NK-92 (cell line): Measurements from ENCODE around the gene PPP1R12B.
"Not testable (repeated sequence)": the region's sequence is repeated elsewhere in the genome, so short reads cannot be mapped to it uniquely, and the experiment has no call there.

Experiments used
- DNase-seq: peaks from one replicate; lab custom pipeline; 2025; ENCODE audit not compliant: unreplicated experiment; lab: John Stamatoyannopoulos, UW

The PPP1R12B gene

DNA sequence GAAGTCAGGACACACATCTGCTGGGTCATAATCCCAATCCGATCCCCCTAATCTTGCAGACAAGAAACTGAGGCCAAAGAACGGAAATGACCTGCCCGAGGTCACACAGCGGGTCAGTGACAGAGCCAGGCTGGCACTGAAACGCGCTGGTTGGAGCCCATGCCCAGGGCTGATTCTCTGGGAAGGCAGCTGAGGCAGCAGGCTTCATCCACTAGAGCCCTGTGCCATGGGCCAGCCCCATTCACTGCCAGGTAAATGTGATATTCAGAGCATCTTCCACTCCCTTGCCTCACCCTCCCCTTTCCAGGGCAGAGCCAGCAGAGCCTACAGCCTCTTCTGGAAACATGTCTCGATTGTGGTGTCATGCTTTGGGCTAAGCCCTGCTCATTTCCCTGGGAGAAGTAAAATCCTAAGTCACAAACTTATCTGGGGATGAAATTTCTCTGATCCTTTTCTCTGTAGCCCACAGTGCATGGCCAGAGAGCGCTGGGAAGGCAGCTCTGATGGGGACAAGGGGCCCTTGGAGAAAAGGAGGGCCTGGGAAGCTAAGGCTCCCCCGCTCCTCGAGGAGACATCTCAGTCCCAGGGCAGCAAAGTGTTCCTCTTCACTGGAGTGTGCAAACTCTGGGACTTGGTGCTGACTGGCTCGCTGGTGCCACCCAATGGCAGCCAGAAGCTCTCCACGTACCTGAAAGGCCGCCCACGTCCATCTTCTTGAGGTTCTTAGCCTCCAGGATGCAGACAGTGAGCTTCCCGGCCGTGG lies 251.4 kb downstream of the PPP1R12B start:
- DNase-seq, result no peak

DNA sequence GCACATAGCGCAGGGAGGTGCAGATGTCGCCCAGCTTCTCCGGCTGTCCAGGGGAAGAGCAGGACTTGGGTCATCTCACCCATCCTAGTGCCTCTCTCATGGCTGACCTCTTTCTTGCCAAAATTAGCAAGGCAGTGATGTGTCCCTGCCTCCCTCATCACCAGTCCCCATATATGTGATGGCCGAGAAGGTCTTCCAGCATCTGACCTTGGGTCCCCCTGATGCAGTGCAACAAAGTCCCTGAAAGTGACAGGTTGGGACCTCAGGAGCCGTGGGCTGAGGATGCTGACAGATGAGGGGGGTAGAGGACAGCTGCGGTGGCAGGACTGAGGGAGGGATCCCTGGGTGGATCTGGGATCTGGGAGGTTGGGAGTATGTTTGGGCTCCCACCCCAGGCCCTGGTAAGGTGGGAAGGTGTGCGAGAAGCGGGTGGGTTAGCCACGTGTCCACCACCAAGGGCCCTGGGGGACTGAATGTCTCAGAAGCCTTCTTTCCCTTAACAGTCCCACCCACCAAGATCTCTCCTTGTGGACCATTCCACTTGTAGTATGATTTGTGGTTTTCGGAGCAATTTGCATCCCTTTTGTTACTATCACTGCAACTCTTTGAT lies 252.0 kb downstream of the PPP1R12B start:
- no peak for DNase-seq

DNA sequence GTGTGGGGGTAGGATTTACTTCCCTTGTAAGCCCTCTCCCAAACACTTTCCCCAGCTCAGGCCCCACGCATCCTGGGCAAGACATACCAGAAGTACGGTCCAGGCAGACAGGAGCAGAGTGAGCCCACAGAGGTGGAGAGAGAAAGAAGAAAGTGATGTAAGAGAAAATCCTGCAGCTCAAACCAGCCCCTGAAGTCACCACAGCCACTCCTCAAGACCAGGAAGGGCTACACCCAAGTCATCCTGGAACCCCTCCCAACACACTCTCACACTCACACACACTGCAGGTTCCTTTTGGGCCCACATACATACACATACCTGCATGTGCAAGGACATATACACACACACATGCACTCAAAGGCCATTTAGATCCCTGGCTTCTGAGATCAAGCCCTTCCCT lies 254.9 kb downstream of the PPP1R12B start:
- DNase-seq, result no peak

DNA sequence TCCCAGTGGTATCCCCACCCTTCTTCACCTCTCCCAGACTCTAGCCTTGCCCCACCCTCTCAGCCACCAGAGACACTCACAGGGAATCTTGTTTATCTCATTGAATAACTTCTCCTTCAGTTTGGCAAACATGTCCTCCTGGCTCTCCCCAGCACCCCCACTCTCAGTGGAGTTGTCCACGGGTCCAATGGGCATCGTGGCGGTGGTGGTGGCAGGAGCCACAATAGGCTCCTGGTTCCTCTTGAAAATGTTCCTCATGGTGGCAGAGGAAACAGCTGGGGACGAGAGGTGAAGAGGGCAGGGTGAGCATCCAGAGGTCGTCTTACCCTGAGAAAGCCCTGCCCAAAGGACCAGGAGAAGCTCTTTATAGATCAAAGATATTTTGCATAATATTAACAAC lies 257.0 kb downstream of the PPP1R12B start:
- DNase-seq, result no peak

DNA sequence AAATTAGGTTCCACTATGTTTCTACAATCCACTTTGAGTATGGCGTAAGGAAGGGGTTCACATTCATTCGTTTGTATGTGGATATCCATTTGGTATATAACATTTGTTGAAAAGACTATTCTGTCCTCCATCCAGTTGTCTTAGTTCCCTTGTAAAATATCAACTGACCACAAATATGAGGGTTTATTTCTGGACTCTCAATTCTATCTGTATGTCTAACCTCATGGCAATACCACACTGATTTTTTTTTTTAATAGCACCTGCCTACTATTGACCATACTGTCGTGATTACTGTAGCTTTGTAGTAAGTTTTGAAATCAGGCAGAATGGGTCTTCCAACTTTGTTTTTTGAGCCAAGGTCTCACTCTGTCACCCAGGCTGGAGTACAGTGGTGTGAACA lies 263.5 kb downstream of the PPP1R12B start:
- not testable (repeated sequence) for DNase-seq

DNA sequence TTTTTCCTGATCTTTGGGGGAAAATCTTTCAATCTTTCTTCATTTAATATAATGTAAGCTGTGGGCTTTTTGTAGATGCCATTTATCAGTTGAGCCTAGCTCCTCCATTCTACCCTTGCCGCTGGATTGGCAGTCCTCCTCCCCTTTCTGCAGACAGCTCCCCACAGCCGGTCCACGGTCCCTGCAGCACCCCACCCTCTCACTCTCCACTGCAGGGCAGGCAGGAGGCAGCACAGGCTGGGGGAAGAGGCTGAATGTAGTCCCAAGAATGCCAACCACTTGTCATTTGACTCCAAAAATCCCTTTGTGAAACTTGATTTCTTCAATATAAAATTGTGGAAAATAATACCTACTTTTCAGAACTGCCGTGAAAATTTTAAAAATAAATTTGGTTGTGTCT lies 265.1 kb downstream of the PPP1R12B start:
- no peak for DNase-seq

DNA sequence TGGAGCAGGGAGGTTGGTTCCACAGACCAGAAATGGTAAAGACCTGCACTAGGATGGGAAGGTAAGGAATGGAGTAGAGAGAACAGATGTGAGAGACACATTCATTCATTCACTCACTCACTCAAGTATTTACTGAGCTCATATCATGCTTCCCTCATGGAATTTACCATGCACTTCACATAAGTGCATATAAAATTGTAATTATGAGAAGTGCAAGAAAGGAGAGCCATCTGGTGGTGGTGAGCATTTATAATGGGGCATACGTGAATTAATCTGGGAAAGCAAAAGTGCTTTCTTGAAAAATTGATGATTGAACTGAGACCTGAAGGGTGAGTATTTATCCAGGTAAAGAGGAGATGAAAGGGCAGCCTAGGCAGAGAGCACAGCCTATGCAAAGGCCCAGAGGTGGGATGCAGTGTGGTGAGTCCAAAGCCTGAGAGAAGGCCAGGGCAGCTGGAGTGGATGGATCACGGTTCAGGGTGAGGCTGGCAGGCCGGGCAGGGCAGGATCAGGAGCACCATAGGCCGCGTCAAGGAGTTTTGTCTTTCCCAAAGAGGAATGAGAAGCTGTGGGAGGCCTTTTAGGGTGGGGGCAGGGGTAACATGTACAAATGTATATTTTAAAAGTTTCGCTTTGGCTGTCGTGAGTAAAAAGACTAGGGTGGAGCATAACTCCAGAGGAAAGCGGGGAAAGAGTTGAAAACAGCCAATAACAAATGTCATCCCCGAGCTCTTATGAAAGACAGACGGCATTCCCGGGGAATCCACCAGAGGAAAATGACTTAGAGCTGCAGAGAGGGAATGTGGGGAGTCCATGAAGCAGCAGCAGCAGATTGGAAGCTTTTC lies 266.1 kb downstream of the PPP1R12B start:
- not testable (repeated sequence) for DNase-seq

DNA sequence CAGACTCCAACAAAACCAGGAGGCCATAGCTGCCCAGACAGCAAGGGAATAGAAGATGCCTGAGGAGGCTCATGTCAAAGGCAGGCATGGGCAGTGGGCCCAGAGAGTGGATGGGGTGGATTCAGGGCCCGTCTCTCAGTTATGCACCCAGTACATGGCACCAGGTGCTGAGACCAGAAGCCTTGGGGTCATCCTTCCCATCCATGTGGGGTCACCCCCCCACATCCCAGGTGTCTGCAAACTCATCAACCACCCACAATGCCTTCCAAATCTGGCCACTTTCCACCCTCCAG lies 266.7 kb downstream of the PPP1R12B start:
- DNase-seq, result not testable (repeated sequence)

DNA sequence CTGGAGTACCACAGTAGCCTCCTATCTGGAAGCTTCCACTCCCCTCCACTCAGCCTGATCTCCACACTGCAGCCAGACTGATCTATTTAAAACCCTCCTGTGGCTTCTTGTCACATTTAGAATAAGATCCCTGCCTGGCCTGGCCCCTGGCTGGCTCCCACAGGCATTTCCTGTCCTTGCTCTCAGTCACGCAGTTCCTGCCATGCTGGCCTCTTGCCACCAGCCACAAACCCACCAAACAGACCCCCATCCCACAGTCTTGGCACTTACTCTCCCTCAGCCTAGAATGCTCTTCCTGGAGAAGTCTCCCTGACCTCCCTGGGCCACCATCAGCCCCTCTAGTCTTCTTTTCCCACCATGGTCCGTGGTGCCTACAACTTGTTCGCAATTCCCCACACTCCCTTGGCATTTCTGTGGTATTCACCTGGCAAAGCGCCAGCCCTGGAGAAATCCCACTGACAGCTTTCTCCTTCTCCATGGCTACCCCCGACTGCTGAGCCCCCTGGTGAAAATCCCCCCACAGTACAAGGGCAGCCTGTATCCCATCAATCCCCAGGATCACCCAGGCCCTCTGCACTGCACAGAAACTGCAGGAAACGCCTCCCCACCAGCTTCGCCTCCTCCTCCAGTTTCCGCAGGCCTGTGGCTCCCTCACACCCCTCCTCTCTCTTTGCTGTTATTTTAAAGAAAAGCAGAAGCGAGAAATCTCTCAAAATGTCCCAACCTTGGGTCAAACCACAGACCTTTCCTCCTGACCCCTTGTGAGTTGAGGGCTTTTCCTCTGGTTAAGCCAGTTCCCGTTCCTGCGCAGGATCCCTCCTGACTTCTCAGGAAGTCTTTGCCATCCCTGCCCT lies 267.2 kb downstream of the PPP1R12B start:
- DNase-seq, result no peak

DNA sequence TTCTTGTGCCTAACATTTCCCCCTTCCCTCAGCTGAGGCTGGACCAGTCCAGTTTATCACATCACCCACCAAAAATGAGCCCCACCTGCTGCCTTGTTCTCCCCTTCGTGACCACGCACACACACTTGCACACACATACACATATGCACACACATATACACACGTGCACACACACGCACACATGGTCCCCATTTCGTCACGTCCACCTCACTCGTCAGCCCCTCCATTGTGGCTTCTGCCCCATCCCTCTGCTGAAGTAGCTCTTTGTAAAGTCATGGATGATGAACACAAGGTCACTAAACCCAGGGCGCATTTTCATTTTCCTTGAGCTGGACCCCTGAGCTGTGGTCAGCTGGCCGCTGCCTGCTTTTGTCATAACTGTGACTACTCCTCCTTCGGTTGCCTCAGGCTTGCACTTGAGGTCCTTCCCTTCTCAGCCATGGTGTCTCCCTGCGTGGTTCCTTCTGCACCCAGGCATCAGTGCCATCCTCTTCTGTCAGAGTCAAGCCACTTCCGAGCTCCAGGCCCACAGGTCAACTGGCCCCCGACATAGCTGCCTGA lies 267.9 kb downstream of the PPP1R12B start:
- no peak for DNase-seq

DNA sequence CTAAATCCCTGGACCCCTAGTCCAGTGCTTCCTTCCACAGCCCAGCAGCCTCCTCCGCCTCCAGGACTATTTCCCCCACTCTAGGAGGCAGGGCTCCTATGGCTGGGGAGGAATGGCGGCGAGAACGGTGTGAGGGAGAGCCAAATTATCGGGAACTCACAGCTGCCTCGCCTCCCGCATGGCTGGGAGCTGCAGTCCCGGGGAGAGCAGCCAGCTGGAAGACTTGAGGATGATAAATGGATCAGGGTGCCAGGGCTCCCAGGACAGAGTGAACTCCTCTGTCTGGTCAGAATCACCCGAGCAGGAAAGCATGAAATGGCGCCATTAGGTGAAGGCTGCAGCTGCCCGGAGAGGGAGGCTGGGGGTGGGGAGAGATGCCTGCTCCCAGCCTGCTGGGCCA lies 270.5 kb downstream of the PPP1R12B start:
- not testable (repeated sequence) for DNase-seq

DNA sequence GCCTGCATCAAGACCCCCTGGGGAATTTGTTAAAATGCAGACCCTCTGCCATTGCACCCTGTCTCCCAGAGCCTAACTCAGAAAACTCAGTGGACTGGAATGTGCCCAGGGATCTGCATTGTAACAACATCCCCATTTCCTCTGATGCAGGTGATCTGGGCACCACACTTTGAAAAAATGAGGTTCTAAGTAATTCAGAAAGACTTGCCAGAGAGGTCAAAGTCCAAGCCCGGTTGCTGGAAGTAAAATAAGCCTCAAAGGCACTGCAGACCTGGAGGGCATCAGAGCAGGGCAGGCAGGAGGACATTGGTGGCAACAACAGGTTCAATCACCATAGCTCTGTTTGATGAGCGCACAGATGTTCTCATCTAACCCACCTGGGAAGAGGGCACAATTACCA lies 271.0 kb downstream of the PPP1R12B start:
- DNase-seq, result no peak

DNA sequence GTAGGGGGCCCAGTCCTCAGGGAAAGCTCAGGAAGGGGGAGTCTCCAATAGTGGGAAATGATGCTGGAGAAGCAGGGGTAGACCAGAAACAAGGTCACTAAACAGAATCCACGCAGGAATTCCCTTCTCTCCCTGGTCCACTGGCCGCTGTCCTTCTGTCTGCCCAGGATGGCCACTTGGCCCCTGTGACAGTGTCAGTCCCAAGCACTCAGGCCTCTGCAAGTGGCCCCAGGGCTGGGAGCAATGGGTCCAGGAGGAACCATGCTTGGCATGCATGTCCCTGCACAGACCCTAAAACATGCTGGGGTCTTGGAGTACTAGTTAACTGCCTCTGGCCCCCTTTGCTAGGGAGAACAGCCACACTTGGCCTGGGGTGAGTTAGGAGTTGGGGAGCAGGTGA lies 271.5 kb downstream of the PPP1R12B start:
- not testable (repeated sequence) for DNase-seq

DNA sequence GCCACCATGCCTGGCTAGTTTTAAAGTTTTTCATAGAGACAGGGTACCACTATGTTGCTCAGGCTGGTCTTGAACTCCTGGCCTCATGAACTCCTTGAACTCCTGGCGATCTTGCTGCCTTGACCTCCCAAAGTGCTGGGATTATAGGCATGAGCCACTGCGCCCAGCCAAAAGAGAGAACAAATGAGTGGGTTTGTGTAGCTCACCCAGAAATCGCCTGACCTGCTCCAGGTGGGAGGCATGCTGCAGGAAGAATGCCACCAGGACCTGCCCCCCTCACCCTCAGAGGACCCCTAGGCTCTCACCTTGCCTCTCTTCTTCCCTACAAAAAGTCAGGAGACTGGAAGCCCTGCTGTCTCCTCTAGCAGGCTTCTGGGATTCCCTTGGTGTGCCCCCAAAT lies 272.9 kb downstream of the PPP1R12B start:
- no peak for DNase-seq

DNA sequence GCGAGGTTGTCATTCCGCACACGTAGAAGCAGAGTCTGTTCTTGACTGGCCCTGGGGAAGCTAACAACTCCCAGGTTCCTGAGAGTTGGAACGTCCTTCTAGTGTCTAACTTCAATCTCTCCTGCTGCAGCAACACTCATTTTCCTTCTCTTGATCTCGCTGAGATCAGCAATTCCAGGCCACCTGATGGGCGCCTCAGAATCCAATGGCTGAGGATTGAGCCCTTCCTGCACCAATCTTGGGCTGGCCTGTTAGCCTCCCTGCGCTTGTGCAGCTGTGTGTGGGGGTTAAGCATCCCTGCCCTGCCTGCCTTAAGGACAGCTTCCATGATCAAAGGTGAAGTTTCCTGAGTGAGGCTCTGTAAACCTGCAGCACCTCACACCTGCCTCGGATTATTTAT lies 273.9 kb downstream of the PPP1R12B start:
- DNase-seq, result no peak

DNA sequence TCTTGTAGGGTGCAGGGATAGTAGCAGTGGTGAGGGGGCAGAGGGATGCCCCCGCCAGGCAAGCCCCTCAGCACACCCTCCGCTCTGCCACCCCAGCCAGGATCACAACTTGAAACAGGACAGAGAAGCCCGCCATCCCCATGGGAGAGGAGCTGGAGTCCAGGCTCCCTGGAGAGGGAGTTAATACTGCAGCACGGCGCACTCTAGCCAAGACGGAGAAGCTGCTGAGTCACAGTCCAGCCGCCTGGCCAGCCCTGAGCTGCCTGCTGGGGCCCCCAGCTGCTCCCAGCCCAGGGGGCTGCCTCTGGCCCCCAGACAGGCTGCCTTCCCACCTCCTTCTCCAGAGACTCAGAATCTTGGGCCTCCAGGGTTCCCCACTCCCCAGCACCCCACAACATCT lies 274.6 kb downstream of the PPP1R12B start:
- DNase-seq, result no peak

DNA sequence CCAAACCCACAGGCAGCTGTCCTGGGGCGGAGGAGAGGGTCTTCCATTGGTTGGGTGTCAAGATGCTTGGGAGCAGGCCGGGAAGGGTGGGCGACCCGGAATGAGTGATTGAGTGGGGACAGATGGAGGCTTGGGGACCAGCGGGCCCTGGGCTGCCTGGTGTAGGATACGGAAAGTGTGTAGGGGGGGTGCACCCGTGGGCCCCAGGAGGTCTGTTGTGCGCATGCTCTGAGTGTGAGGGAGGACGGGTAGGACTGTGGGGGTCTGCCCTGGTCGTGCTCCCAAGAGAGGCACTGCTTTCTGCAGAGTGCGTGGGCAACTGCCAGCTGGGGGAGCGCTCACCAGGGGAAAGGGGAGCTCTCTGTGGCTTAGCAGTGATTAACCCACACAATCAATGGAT lies 275.0 kb downstream of the PPP1R12B start:
- not testable (repeated sequence) for DNase-seq

DNA sequence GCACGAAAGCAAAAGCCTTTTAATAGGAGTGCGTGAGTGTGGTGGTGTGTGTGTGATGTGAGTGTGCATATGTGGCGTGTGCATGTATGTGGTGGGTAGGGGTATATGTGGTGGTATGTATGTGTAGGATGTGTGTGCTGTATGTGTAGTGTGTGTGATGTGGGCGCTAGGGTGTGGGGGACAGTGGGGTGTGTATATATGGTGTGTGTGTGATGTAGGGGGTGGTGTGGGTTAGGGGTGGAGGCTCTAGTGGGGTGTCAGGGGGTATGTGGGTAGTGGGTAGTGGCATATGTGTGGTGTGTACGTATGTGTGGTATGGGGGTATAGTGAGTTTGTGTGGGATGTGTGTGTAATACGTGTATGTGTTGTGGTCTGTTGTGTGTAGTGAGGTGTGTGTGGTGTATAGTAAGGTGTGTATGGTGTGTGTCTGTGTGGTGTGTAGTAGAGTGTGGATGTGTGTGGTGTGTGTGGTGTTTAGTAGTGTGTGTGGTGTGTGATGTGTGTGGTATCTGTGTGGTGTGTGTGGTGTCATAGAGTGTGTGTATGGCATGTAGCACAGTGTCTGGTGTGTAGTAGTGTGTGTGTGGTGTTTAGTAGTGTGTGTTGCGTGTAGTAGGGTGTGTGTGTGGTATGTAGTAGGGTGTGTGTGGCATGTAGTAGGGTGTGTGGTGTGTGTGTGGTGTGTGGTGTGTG lies 275.7 kb downstream of the PPP1R12B start:
- no peak for DNase-seq

DNA sequence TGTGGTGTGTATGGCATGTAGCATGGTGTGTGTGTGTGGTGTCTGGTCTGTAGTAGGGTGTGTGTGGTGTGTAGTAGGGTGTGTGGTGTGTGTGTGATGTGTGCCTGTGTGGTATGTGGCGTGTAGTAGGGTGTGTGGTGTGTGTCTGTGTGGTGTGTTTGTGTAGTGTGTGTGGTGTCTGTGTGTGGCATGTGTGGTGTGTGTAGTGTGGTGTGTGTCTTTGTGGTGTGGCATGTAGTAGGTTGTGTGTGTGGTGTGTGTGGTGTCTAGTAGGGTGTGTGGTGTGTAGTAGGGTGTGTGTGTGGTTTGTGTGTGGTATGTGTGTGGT lies 276.2 kb downstream of the PPP1R12B start:
- no peak for DNase-seq
